Stimulated activated CD4-positive, alpha-beta T cell treated with anti-CD3 and anti-CD28 coated beads, Interleukin-15, amount 100 ng/mL, for 48 hours (primary cell): ENCODE results near the gene C6orf47.

ENCODE experiments used
- DNase-seq, 2 donors: peaks; one replicate each; pipeline ENCODE4 v3.0.0-alpha.2; 2020; ENCODE audit warnings: low read depth in 2 of 2

The C6orf47 gene

DNA sequence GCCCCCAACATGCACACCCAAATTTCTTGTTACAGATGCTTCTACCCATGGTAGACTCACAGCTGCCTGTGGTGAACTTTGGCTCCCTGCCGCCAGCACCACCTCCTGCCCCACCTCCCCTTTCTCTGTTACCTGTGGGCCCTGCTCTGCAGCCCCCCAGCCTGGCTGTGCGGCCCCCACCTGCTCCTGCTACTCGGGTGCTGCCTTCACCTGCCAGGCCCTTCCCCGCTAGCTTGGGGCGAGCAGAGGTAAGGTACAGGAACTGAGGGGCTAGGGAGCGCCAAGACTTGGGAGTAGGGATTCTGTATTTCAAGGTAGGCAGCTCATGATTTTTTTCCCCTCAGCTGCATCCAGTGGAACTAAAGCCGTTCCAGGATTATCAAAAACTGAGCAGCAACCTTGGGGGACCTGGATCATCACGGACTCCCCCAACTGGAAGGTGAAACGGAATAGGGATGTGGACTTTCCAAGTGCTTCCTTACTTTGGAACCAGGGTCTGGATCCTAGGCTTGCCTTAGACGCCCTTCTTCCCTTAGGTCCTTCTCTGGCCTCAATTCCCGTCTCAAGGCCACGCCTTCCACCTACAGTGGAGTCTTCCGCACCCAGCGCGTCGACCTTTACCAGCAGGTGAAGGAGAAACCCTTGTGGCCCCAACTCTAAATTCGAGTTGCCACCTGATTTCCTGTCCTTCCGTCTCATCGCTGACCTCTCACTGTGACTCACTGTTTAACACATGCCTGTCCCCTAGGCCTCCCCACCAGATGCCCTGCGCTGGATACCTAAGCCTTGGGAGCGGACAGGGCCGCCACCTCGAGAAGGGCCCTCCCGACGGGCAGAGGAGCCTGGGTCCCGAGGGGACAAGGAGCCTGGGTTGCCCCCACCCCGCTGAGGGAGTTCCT is 23.6 kb downstream of the C6orf47 start:
- DNase-seq: no peak

DNA sequence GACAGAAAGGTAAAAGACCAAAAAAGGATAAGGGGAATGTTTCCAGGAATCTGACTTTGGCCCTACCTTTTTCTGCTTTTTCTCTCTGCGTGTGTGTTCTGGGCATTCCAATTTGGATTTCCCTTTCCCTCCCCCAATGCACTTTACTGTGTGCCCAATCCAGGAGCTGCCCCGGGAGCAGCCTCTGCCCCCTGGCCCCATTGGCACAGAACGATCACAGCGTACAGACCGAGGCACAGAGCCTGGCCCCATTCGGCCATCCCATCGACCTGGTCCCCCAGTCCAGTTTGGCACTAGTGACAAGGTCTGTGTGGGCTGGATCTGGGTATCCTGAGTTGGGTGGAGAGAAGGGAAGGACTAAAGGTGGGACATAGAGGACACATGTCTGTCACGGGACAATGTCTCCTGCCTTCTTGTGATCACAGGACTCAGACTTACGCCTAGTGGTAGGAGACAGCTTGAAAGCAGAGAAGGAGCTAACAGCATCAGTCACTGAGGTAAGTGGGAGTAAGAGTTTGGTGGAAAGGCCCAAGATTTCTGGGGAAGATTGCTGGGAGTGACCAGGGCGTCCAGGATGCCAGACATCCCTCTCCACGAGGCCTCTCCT is 25.5 kb downstream of the C6orf47 start:
- no peak for DNase-seq

DNA sequence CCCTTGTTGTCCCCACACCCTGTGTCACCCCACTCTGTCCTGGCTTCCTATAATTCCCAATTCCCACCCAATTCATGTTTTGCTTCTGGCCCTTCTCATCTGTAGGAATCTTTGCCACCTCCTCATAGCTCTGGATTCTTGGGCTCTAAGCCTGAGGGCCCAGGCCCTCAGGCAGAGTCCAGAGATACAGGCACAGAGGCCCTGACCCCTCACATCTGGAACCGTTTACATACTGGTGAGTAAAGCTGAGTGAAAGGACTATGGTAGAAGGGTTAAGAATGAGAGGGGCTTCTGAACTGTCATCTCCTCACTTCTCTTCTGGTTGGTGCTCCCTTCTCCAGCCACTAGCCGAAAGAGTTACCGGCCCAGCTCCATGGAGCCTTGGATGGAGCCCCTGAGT is 26.4 kb downstream of the C6orf47 start:
- DNase-seq: no peak

DNA sequence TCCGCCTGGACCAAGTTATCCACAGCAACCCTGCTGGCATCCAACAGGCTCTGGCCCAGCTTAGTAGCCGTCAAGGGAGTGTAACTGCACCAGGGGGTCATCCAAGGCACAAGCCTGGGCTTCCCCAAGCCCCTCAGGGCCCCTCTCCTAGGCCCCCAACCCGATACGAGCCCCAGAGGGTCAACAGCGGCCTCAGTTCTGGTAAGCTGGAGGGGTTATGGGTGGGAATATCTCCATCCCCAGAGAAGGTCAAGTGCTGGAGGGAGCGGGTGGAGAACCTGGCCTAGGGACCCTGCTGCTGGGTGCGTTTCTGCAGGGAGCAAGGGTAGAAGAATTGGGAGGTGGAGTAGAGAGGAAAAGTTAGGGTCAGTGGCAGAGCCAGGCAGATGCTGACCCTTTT is 27.1 kb downstream of the C6orf47 start:
- DNase-seq: no peak

DNA sequence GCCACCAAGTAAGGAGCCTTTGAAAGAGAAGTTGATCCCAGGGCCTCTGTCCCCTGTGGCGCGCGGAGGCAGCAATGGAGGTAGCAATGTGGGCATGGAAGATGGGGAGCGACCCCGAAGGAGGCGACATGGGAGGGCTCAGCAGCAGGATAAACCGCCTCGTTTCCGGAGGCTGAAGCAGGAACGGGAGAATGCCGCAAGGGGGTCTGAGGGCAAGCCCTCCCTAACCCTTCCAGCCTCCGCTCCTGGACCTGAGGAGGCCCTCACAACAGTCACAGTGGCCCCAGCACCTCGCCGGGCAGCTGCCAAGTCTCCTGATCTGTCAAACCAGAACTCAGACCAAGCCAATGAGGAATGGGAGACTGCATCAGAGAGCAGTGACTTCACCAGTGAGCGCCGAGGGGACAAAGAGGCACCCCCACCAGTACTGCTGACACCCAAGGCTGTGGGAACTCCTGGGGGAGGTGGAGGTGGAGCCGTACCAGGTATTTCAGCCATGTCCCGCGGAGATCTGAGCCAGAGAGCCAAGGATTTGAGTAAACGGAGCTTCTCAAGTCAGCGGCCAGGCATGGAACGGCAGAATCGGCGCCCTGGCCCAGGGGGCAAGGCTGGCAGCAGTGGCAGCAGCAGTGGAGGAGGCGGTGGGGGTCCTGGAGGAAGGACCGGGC is 28.2 kb downstream of the C6orf47 start:
- DNase-seq: no peak

DNA sequence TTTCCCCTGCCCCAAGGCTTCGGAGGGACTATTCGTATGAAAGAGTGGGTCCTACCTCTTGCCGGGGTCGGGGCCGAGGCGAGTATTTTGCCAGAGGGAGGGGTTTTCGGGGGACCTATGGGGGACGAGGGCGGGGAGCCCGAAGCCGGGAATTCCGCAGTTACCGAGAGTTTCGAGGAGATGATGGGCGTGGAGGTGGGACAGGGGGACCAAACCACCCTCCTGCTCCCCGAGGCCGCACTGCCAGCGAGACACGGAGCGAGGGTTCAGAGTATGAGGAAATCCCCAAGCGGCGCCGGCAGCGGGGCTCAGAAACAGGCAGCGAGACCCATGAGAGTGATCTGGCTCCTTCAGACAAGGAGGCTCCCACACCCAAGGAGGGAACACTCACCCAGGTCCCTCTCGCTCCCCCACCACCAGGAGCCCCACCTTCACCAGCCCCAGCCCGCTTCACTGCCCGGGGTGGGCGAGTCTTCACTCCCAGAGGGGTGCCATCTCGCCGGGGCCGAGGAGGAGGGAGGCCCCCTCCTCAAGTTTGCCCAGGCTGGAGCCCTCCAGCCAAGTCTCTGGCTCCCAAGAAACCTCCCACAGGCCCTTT is 28.8 kb downstream of the C6orf47 start:
- no peak for DNase-seq

DNA sequence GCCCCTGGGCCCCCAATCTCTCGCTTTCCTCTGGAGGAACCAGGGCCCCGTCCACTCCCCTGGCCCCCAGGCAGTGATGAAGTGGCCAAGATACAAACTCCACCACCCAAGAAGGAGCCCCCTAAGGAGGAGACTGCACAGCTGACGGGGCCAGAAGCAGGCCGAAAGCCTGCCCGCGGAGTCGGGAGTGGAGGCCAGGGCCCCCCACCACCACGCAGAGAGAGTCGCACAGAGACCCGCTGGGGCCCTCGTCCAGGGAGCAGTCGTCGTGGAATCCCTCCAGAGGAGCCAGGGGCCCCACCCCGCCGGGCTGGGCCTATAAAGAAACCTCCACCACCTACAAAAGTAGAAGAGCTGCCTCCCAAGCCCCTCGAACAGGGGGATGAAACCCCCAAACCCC is 29.4 kb downstream of the C6orf47 start:
- DNase-seq: no peak

DNA sequence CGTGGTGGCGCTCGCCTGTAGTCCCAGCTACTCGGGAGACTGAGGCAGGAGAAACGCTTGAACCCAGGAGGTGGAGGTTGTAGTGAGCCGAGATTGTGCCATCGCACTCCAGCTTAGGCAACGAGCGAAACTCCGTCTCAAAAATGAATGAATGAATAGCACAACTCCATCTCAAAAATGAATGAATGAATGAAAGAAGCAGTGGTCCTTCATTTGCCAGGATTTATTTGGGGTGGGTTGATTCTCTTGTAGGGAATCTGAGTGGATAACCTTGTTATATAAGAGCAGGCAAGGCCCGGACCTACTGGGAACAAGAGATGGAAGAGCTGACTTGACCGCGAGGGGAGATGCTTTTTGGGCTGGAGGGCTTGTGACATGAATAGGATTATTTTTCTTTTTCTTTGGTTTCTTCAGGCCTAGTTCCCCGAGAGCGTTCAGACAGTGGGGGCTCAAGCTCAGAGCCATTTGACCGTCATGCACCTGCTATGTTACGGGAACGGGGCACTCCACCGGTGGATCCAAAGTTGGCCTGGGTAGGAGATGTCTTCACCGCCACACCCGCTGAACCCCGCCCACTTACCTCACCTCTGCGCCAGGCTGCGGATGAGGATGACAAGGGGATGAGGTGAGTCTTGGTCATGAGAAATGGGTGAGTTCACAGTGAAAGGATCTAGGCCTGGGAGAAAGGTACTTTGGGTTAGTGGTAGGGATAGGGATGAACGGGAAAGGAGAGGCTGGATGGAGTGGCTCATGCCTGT is 30.2 kb downstream of the C6orf47 start:
- DNase-seq: no peak

DNA sequence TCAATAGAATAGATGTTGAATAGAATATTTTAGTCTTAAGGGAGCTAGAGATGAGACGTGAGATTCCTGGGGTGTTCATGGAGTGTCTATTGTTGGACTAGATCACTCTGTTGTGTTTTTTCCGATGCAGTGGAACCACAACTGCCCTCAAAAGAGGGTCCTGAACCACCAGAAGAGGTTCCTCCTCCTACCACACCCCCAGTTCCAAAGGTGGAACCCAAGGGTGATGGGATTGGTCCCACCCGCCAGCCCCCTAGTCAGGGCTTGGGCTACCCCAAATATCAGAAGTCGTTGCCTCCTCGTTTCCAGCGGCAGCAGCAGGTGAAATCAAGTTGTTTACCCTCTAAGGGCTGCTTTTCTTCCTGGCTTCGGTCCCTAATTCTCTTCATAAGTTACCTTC is 31.6 kb downstream of the C6orf47 start:
- no peak for DNase-seq

DNA sequence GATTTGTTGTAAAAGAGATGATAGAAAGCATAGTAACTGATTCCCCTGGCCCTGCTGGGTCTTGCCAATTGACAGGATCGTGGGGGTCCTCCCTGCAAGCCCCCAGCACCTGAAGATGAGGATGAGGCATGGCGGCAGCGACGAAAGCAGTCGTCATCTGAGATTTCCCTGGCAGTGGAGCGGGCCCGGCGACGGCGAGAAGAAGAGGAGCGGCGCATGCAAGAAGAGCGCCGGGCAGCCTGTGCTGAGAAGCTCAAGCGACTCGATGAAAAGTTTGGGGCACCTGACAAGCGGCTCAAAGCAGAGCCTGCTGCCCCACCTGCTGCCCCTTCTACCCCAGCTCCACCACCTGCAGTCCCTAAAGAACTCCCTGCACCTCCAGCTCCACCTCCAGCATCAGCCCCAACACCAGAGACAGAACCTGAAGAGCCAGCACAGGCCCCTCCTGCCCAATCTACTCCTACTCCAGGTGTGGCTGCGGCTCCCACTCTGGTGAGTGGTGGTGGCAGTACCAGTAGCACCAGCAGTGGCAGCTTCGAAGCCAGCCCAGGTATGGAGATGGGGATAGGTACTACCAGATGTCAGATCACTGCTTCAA is 32.8 kb downstream of the C6orf47 start:
- DNase-seq: no peak

DNA sequence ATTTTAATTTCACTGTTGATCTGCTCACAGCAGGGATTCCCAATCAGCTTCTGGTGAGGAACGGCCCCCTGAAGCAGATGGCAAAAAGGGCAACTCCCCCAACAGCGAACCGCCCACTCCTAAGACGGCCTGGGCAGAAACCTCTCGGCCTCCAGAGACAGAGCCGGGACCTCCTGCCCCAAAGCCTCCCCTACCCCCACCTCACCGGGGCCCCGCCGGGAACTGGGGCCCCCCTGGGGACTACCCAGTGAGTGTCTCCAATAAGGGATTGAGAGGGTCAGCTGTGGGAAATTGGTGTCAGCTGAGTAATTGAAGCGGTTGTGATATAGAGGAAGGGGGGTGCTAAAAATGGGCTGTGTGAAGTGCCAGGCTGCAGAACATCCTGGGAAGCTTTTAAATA is 33.6 kb downstream of the C6orf47 start:
- DNase-seq: no peak

DNA sequence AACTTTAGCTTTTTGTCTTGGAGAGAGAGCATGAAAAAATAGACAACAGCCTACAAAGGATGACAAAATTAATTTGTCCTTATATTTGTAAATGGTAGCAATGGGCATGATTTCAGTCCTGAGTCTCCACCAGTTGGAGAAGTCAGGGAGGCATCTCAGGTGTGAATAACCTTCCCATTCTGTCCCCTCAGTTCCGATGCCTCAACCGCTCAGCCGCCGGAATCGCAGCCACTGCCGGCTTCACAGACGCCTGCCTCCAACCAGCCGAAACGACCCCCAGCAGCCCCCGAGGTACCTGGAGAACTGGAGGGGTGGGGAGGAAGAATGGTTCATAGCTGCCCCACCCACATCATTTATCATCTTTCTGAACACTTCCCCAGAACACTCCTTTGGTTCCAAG is 36.5 kb downstream of the C6orf47 start:
- no peak for DNase-seq

DNA sequence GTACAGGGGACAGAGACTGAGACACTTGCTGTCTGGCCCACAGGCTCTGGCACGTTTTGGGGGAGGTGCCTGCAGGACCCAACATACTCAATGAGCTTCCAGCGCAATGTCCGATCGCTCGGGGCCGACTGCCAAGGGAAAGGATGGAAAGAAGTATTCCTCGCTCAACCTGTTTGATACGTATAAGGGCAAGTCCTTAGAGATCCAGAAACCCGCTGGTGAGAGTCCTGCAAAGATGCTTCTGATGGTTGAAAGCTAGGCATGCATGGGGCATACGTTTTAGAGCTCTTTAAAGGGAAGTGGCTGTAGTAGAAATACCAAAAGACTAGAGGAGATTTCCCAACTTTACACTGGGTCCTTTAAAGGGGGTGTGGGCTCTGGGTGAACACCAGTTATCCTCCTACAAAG is 37.9 kb downstream of the C6orf47 start:
- no peak for DNase-seq

DNA sequence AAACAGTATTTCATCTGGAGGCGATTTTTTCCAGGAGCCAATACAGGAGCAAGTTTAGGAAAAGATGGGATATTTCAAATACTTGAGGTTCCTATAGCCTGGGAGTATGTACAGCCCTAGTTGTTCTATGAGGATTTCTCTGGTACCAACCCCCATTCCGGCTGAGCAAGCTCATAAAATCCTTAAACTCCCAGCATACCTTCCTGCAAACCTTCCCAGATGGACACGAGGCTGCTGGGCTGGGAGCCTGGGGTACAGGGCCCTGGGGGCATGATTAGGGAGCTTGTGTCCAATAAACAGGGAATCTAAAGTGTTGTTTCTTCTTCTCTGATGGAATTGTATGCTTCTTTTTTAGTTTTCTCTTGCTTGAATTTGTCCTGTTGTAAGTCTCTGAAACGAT is 38.6 kb downstream of the C6orf47 start:
- DNase-seq: no peak

DNA sequence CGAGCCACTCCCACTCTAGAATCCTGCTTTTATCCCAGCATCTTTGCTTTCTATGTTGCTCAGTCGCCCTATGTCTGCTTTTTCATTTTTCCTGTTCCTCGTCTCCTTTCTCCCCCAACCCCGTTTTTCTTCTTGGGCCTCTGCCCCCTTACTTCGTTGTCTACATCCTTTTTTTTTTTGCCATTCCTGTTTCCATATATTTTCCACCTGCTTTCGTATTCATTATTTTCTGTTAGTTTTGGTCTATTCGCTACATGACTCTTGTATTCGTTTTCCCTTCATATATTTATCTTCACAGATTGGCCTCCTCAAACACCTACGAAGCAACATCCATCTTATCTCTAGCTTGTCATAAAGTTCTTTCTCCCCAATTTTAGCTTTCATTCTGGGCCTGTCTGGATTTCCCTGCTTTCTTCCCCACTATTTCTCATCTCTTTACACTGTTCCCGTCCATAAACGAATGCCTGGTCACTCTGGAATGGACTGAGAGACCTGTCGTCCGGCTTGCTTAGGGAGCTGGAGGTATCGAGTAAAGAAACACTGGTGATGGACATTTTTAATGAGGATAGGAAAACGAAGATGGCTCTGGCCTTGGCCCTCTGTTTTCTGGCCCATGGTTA is 39.1 kb downstream of the C6orf47 start:
- no peak for DNase-seq

DNA sequence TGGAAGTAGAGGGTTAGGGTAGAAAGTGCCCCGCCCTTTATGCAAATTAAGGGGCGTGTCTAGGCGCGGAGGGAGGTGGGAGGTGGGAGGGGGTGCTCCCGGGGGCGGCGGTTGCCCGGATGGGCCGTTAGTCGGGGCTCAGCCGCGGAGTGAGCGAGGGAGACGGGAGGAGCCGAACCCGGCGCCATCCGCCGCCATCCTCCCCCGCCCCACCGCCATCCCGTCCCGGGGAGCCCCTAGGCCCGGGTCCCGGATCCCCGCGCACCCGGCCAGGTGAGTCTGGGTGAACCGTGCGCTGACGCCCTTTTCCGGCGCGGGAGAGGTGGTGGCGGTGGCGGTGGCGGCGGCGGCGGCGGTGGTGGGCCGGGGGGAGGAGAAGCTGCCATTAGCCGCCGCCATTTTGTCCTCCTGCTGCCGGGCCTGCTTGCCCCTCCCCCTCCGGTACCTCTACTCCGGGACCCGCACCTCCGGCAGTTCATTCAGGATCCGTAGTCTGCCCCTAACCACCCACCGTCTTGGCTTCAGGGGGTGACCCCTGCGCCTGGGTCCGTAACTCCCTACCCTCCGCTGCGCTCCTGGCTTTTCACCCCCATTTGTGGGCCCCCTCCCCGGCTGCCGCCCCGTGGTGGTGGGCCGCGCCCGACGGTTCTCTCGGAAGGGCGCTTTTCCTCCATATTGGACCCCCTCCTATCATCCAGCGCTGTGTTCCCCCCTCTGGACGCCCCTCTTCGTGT is 39.8 kb downstream of the C6orf47 start, which contains the start of gene PRRC2A:
Gene PRRC2A (plus strand): TSS at position 130 of the 734 bp plus-strand sequence. CDS start 2,075 bp downstream, outside the sequence.
- DNase-seq: peak; percentile 76 to 96

DNA sequence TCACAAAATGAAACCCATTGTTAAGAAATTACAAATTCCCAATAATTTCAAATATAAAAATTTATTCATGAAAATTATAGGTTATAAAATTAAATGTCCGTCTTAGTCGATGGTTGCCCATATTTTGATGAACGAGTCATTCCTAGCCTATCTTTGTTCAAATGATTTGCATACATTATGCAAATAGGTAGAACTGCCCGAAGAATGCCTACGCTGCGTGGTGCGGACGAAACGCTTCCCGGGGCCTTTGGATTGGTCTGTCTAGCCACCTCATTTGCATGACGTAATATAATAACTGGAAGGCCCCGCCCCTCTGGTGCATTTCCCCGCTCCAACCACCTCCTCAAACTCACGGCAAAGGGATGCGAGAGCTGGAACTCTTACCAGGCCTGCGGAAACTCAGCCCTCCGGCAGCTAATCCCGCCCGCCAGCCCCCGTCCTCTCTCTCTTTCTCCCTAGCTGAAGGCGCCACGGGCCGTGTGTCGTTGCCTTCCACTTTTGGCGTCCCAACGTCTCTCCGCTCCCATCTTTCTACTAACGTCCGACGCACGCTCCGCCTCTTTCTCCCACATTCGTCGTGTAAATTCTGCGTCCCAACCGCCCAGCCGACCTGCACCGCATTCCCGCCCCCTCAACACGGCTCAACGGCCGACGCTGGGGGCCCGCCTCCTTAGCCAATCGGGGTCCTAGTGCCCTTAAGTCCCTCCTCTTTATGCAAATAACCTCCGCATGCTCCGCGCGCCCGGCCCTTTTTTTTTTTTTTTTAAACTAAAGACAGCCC is 40.6 kb downstream of the C6orf47 start:
- peak; percentile 97 to 98 for DNase-seq

DNA sequence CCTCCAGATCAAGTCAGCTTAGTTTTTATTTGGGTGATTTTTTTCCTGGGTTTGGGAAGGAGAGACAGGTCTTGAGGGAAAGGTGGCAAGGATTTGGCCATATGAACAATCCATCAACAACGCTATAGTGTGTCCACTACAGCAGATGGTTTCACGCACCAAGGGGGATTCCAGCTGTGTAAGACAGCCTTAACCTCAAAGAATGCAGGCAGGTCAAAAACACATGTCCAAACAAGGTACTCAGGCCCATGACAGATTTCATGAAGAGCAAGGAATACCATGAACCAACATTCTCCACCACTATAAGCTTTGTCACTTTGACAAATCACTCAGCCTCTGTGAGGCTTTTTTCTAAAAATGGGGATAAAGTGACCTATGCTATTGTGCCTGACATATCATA is 43.6 kb downstream of the C6orf47 start:
- DNase-seq: no peak

DNA sequence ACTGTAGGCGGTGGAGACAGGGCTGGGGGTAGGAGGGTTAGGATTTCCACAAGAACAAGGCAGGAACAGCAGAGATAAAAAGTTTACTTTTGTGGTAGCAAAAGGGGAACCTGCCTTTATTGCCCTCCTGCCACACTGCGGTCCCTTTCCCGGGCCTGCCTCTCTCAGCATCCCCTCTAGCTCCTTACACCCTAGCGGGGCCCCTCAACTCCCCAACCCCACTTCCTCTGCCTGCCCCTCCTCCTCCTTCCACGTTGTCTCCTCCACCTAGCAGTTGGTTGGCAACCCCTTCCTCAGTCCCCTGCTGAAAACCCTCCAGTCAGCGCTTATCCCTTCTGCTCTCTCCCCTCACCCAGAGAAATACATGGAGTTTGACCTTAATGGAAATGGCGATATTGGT is 44.8 kb downstream of the C6orf47 start:
- peak in 1 of 2 donors; percentile 28 for DNase-seq
